Activated CD4-positive, alpha-beta T cell treated with anti-CD3 and anti-CD28 coated beads for 36 hours (primary cell): ENCODE data around the gene BMP7. TPM values are rescaled to one million over a fixed set of nuclear protein-coding genes. Genes with fewer than 3 reads are reported as not detected.
"Not testable (repeated sequence)": the region's sequence is repeated elsewhere in the genome, so short reads cannot be mapped to it uniquely, and the experiment has no call there.

Source experiments
- ATAC-seq: fragments of 200-7000 bp; cut with Tn5 transposase; one replicate; pipeline ENCODE4 v1.10.0; 2021; ENCODE audit warnings: mild to moderate bottlenecking, moderate library complexity
- CTCF ChIA-PET: fragments of 350-600 bp; sonication (Branson Sonifier 250); formaldehyde crosslinking; loops from one replicate; lab custom pipeline; 2021; ENCODE audit warnings: antibody characterized with exemption; lab: Charles Lee
- POLR2A ChIA-PET: fragments of 350-600 bp; sonication (Branson Sonifier 250); formaldehyde crosslinking; loops from one replicate; lab custom pipeline; 2021; ENCODE audit warnings: antibody characterized with exemption, inconsistent platforms; lab: Charles Lee
- DNase-seq: peaks from one replicate; pipeline ENCODE4 v3.0.0-alpha.2; 2020
- H3K27ac Mint-ChIP-seq: one replicate; pipeline ENCODE4 v1.8.0; 2021; ENCODE audit warnings: mixed read lengths
- H3K27me3 Mint-ChIP-seq: one replicate; pipeline ENCODE4 v1.8.0; 2021; ENCODE audit warnings: mixed read lengths
- H3K36me3 Mint-ChIP-seq: one replicate; pipeline ENCODE4 v1.8.0; 2021; ENCODE audit warnings: low read depth, mixed read lengths
- H3K4me1 Mint-ChIP-seq: one replicate; pipeline ENCODE4 v1.8.0; 2021; ENCODE audit warnings: mixed read lengths
- H3K4me3 Mint-ChIP-seq: one replicate; pipeline ENCODE4 v1.8.0; 2021; ENCODE audit warnings: mild to moderate bottlenecking, moderate library complexity, mixed read lengths
- H3K9me3 Mint-ChIP-seq: one replicate; pipeline ENCODE4 v1.8.0; 2021; ENCODE audit warnings: low read depth, mixed read lengths
- intact Hi-C, 2 experiments: fragments of 100-400 bp; cut with DNase I in 1 of 2; cut with micrococcal nuclease in 1 of 2; formaldehyde crosslinking; loops; one replicate each; pipeline versions ENCODE4 v1.14.2 to v1.15.1; 2022 to 2024; cut with DNase I, micrococcal nuclease
- total RNA-seq, 2 experiments: library from RNA; stranded (reverse); gene quantifications; one replicate each; pipeline ENCODE4 v1.2.3, GENCODE V29; 2021

BMP7 gene
- total RNA-seq, 2 experiments from 2014 or later, result 0.41 TPM; not detected in 1

- intact Hi-C loops, result no loop called here
- DNase-seq, result no peak
- Mint-ChIP-seq H3K4me1 (no peaks in the 10 kb centered on the region), H3K9me3 (no peaks in the 10 kb centered on the region), H3K27me3 (peaks cover 41% of the 10 kb centered on the region), H3K36me3 (no peaks in the 10 kb centered on the region), H3K4me3 (no peak overlapping the region), H3K27ac (no peak overlapping the region)
- ATAC-seq, result no peak
- CTCF ChIA-PET, result no interaction called here
- POLR2A ChIA-PET, result interaction anchor here (0.6 kb wide), 1 partner anchor 177 kb away, joined by 3 read pairs; no protein-coding TSS in a partner anchor
Measured at GRCh38 chr20:57287007-57287880, 20.8 kb upstream of the BMP7 start.

GRCh38 chr20:57283860-57284259 lies 17.4 kb upstream of the BMP7 start:
- no peaks in the 10 kb centered on the region for H3K36me3 Mint-ChIP-seq
- DNase-seq (no peak), ATAC-seq (no peak)
- no peak overlapping the region for H3K4me3 Mint-ChIP-seq
- H3K9me3 Mint-ChIP-seq, result no peaks in the 10 kb centered on the region
- ChIA-PET POLR2A (no interaction called here), CTCF (no interaction called here)
- intact Hi-C loops, result no loop called here
- H3K27me3 Mint-ChIP-seq, result peaks cover 32% of the 10 kb centered on the region
- H3K27ac Mint-ChIP-seq, result no peak overlapping the region
- H3K4me1 Mint-ChIP-seq, result no peaks in the 10 kb centered on the region

- CTCF ChIA-PET, result interaction anchor here (0.6 to 0.7 kb wide), 4 partner anchors 19 to 1510 kb away, joined by 3 read pairs; no protein-coding TSS in a partner anchor
- no peak overlapping the region for H3K27ac Mint-ChIP-seq
- POLR2A ChIA-PET, result no interaction called here
- DNase-seq (no peak), ATAC-seq (no peak)
- H3K4me3 Mint-ChIP-seq, result no peak overlapping the region
- H3K4me1 Mint-ChIP-seq, result no peaks in the 10 kb centered on the region
- H3K36me3 Mint-ChIP-seq, result no peaks in the 10 kb centered on the region
- intact Hi-C loops, result no loop called here
- H3K9me3 Mint-ChIP-seq, result no peaks in the 10 kb centered on the region
- H3K27me3 Mint-ChIP-seq, result peaks cover 23% of the 10 kb centered on the region
Measured at GRCh38 chr20:57282670-57283361, 16.4 kb upstream of the BMP7 start.

GRCh38 chr20:57281900-57282299 lies 15.5 kb upstream of the BMP7 start:
- intact Hi-C loops, result no loop called here
- ChIA-PET CTCF (interaction anchor here (0.6 to 0.9 kb wide), 4 partner anchors 10 to 1510 kb away, joined by 3 read pairs; no protein-coding TSS in a partner anchor), POLR2A (no interaction called here)
- no peaks in the 10 kb centered on the region for H3K4me1 Mint-ChIP-seq
- H3K9me3 Mint-ChIP-seq, result no peaks in the 10 kb centered on the region
- H3K27me3 Mint-ChIP-seq, result peaks cover 16% of the 10 kb centered on the region
- H3K4me3 Mint-ChIP-seq, result no peak overlapping the region
- ATAC-seq (no peak), DNase-seq (no peak)
- H3K27ac Mint-ChIP-seq, result no peak overlapping the region
- H3K36me3 Mint-ChIP-seq, result no peaks in the 10 kb centered on the region

GRCh38 chr20:57280221-57280620 lies 13.8 kb upstream of the BMP7 start:
- ChIA-PET POLR2A (no interaction called here), CTCF (no interaction called here)
- DNase-seq (no peak), ATAC-seq (no peak)
- Mint-ChIP-seq H3K36me3 (no peaks in the 10 kb centered on the region), H3K27me3 (peaks cover 20% of the 10 kb centered on the region), H3K4me1 (no peaks in the 10 kb centered on the region), H3K4me3 (no peak overlapping the region), H3K9me3 (no peaks in the 10 kb centered on the region), H3K27ac (no peak overlapping the region)
- intact Hi-C loops, result no loop called here

- H3K9me3 Mint-ChIP-seq, CTCF ChIA-PET, ATAC-seq, H3K27ac Mint-ChIP-seq, H3K36me3 Mint-ChIP-seq, H3K4me1 Mint-ChIP-seq, DNase-seq, H3K4me3 Mint-ChIP-seq, intact Hi-C loops, POLR2A ChIA-PET: not testable (repeated sequence)
- H3K27me3 Mint-ChIP-seq, result peaks cover 24% of the 10 kb centered on the region
Measured at GRCh38 chr20:57279548-57279947, 13.1 kb upstream of the BMP7 start.

- POLR2A ChIA-PET, result no interaction called here
- no peak overlapping the region for H3K27ac Mint-ChIP-seq
- H3K36me3 Mint-ChIP-seq, result no peaks in the 10 kb centered on the region
- ATAC-seq (no peak), DNase-seq (no peak)
- intact Hi-C loops, result no loop called here
- no peaks in the 10 kb centered on the region for H3K9me3 Mint-ChIP-seq
- peaks cover 20% of the 10 kb centered on the region for H3K27me3 Mint-ChIP-seq
- CTCF ChIA-PET, result interaction anchor here (0.6 kb wide), 1 partner anchor 362 kb away, joined by 5 read pairs; no protein-coding TSS in a partner anchor
- H3K4me3 Mint-ChIP-seq, result no peak overlapping the region
- H3K4me1 Mint-ChIP-seq, result no peaks in the 10 kb centered on the region
Measured at GRCh38 chr20:57278457-57278856, 12.0 kb upstream of the BMP7 start.

- no peaks in the 10 kb centered on the region for H3K36me3 Mint-ChIP-seq
- no peaks in the 10 kb centered on the region for H3K4me1 Mint-ChIP-seq
- CTCF ChIA-PET, result no interaction called here
- DNase-seq, result no peak
- intact Hi-C loops, result no loop called here
- no peak overlapping the region for H3K4me3 Mint-ChIP-seq
- POLR2A ChIA-PET, result no interaction called here
- H3K9me3 Mint-ChIP-seq, result no peaks in the 10 kb centered on the region
- H3K27ac Mint-ChIP-seq, result no peak overlapping the region
- H3K27me3 Mint-ChIP-seq, result peaks cover 20% of the 10 kb centered on the region
- ATAC-seq, result no peak
Measured at GRCh38 chr20:57277398-57278105, 11.1 kb upstream of the BMP7 start.

GRCh38 chr20:57276221-57276620 lies 9.8 kb upstream of the BMP7 start:
- no peak for ATAC-seq
- DNase-seq, result no peak
- intact Hi-C loops, result no loop called here
- no peaks in the 10 kb centered on the region for H3K36me3 Mint-ChIP-seq
- H3K27me3 Mint-ChIP-seq, result peaks cover 21% of the 10 kb centered on the region
- H3K27ac Mint-ChIP-seq, result no peak overlapping the region
- H3K4me3 Mint-ChIP-seq, result no peak overlapping the region
- ChIA-PET CTCF (no interaction called here), POLR2A (no interaction called here)
- H3K4me1 Mint-ChIP-seq, result no peaks in the 10 kb centered on the region
- H3K9me3 Mint-ChIP-seq, result no peaks in the 10 kb centered on the region

GRCh38 chr20:57275813-57276212 lies 9.4 kb upstream of the BMP7 start:
- H3K9me3 Mint-ChIP-seq, result no peaks in the 10 kb centered on the region
- H3K4me3 Mint-ChIP-seq, result no peak overlapping the region
- ATAC-seq (no peak), DNase-seq (no peak)
- peaks cover 22% of the 10 kb centered on the region for H3K27me3 Mint-ChIP-seq
- H3K4me1 Mint-ChIP-seq, result no peaks in the 10 kb centered on the region
- H3K27ac Mint-ChIP-seq, result no peak overlapping the region
- ChIA-PET CTCF (no interaction called here), POLR2A (no interaction called here)
- no peaks in the 10 kb centered on the region for H3K36me3 Mint-ChIP-seq
- intact Hi-C loops, result no loop called here

- no peak overlapping the region for H3K4me3 Mint-ChIP-seq
- H3K27ac Mint-ChIP-seq, result no peak overlapping the region
- POLR2A ChIA-PET, result no interaction called here
- peaks cover 22% of the 10 kb centered on the region for H3K27me3 Mint-ChIP-seq
- CTCF ChIA-PET, result no interaction called here
- H3K4me1 Mint-ChIP-seq, result no peaks in the 10 kb centered on the region
- intact Hi-C loops, result no loop called here
- H3K36me3 Mint-ChIP-seq, result no peaks in the 10 kb centered on the region
- no peaks in the 10 kb centered on the region for H3K9me3 Mint-ChIP-seq
- ATAC-seq (no peak), DNase-seq (no peak)
Measured at GRCh38 chr20:57275334-57275733, 8.9 kb upstream of the BMP7 start.
